K562 (cell line): ENCODE results near the gene ELOF1. TPM values are rescaled to one million over a fixed set of nuclear protein-coding genes. Genes with fewer than 3 reads are reported as not detected.

Source experiments
- BCLAF1 ChIP-seq, 2 experiments: fragments of 450-650 bp in 1 of 2; IDR thresholded peaks; 2 replicates each; pipeline ENCODE4 v1.6.1; 2011 to 2017; ENCODE audit warnings: low read depth in 2 of 2, antibody characterized with exemption in 1 of 2, borderline replicate concordance in 1 of 2, low read length in 1 of 2, mild to moderate bottlenecking in 1 of 2, mixed read lengths in 1 of 2; ENCODE audit not compliant: control insufficient read depth in 1 of 2
- DLX4 ChIP-seq: fragments of 250-450 bp; sonication (Bioruptor Pico); IDR thresholded peaks from 2 replicates; pipeline ENCODE4 v1.6.1; 2021; ENCODE audit warnings: mild to moderate bottlenecking
- MTA2 ChIP-seq: fragments of 450-650 bp; IDR thresholded peaks from 2 replicates; pipeline ENCODE4 v1.6.1; 2016; ENCODE audit warnings: low read depth
- NRF1 ChIP-seq, 2 experiments: fragments of 450-650 bp; IDR thresholded peaks in 1 of 2; conservative IDR thresholded peaks in 1 of 2; 2 replicates each; pipeline ENCODE4 v1.6.1; 2014; ENCODE audit warnings: mild to moderate bottlenecking in 2 of 2
- PATZ1 ChIP-seq: fragments of 250-450 bp; sonication (Bioruptor Pico); IDR thresholded peaks from 2 replicates; pipeline ENCODE4 v1.5.0; 2020; ENCODE audit warnings: mild to moderate bottlenecking, borderline replicate concordance
- RAD51 ChIP-seq: fragments of 450-650 bp; IDR thresholded peaks from 2 replicates; pipeline ENCODE4 v1.7.1; 2016; ENCODE audit warnings: low read depth, mild to moderate bottlenecking, borderline replicate concordance
- SRSF3 ChIP-seq: fragments of 200-400 bp; formaldehyde crosslinking; IDR thresholded peaks from 2 replicates; pipeline ENCODE4 v1.6.1; 2016; ENCODE audit warnings: mild to moderate bottlenecking, low read length, moderate library complexity; ENCODE audit not compliant: insufficient read depth
- ZBTB11 ChIP-seq, 3 experiments: fragments of 200-800 bp in 1 of 3; fragments of 250-450 bp in 1 of 3; fragments of 450-650 bp in 1 of 3; sonication (Bioruptor Pico) in 1 of 3; sonication (Bioruptor generic) in 1 of 3; formaldehyde crosslinking in 1 of 3; IDR thresholded peaks; 2 replicates each; pipeline versions ENCODE4 v1.6.1 to v1.8.0; 2016 to 2022; ENCODE audit warnings: mild to moderate bottlenecking in 2 of 3, missing genetic modification characterization in 2 of 3, missing compliant biosample characterization in 1 of 3, moderate library complexity in 1 of 3
- ZNF445 ChIP-seq: fragments of 250-450 bp; sonication (Bioruptor Pico); IDR thresholded peaks from 2 replicates; pipeline ENCODE4 v1.4.0; 2020; ENCODE audit warnings: low read depth, mild to moderate bottlenecking, moderate library complexity
- ZNF512 ChIP-seq: IDR thresholded peaks from 2 replicates; pipeline ENCODE4 v1.6.1; 2016; ENCODE audit warnings: missing genetic modification characterization, missing compliant biosample characterization
- polyA plus RNA-seq, 8 experiments: library from polyadenylated mRNA; depleted of rRNA in 4 of 8; stranded (reverse) in 5 of 8; unstranded in 3 of 8; fragments of >200 nt; fragmentation: Nextera tagmentation in 2 of 8; fragmentation: Illumina TruSeq in 1 of 8; extraction: Ambion mirVana in 2 of 8; extraction: Trizol in 1 of 8; gene quantifications; 2 replicates each; pipeline versions ENCODE4 v1.2.1 to v1.2.3, GENCODE V29; 2011 to 2014; ENCODE audit warnings: inconsistent platforms in 1 of 8, missing spikeins in 1 of 8
- total RNA-seq, 7 experiments: library from RNA; depleted of rRNA in 6 of 7; stranded (reverse); fragments of >200 nt in 6 of 7; fragmentation: Illumina TruSeq in 2 of 7; extraction: Trizol in 2 of 7; gene quantifications; 2 replicates each; pipeline versions ENCODE4 v1.2.1 to v1.2.3, GENCODE V29; 2011 to 2021; ENCODE audit warnings: low replicate concordance in 1 of 7

ELOF1 gene
- total and polyA plus RNA-seq, 9 of the 15 experiments (the other 6 are each of a cell fraction or from before 2014, with no cell fraction given), result 16.7 to 147 (median 74.2) TPM

- TF ChIP-seq BCLAF1 (IDR thresholded peaks at IDR 0.05; ENCODE audit: borderline replicate concordance in 1 of 2, control insufficient read depth in 1 of 2, low read depth in 2 of 2, low read length in 1 of 2) (no peak), NRF1 (conservative IDR thresholded peaks at IDR 0.05 in 1 of 2, IDR thresholded peaks at IDR 0.05 in 1 of 2) (peak; percentile 89 to 91), ZNF512 (no peak), DLX4 (CRISPR knock-in tag) (no peak), PATZ1 (CRISPR knock-in tag) (no peak), RAD51 (no peak; the same call in 1 of the 2 replicates), SRSF3 (peak; percentile 57; the same call in 1 of the 2 replicates), MTA2 (no peak), ZBTB11 (CRISPR knock-in tag; IDR thresholded peaks at IDR 0.05) (no peak), ZNF445 (CRISPR knock-in tag) (no peak)
Measured at GRCh38 chr19:11597202-11598102, 38.4 kb upstream of the ELOF1 start, which contains the start of gene ZNF627 (continued).
